B cell (primary cell): ENCODE results near the gene CSNK2A2.

ENCODE experiments used
- EZH2 ChIP-seq: IDR thresholded peaks from 2 replicates; pipeline ENCODE4 v1.6.1; 2012; ENCODE audit warnings: borderline replicate concordance, low read depth, mild to moderate bottlenecking, moderate library complexity, low read length; ENCODE audit not compliant: insufficient read depth, poor library complexity, severe bottlenecking
- TF ChIP-seq, protein P1 (sequence below): fragments of 200-600 bp; IDR thresholded peaks from one replicate; pipeline ENCODE4 v1.8.0; 2022; ENCODE audit warnings: antibody characterized with exemption, mild to moderate bottlenecking

GRCh38 chr16:58226790-58227189, 28.9 kb upstream of the CSNK2A2 start:
- TF ChIP-seq, protein P1, sequence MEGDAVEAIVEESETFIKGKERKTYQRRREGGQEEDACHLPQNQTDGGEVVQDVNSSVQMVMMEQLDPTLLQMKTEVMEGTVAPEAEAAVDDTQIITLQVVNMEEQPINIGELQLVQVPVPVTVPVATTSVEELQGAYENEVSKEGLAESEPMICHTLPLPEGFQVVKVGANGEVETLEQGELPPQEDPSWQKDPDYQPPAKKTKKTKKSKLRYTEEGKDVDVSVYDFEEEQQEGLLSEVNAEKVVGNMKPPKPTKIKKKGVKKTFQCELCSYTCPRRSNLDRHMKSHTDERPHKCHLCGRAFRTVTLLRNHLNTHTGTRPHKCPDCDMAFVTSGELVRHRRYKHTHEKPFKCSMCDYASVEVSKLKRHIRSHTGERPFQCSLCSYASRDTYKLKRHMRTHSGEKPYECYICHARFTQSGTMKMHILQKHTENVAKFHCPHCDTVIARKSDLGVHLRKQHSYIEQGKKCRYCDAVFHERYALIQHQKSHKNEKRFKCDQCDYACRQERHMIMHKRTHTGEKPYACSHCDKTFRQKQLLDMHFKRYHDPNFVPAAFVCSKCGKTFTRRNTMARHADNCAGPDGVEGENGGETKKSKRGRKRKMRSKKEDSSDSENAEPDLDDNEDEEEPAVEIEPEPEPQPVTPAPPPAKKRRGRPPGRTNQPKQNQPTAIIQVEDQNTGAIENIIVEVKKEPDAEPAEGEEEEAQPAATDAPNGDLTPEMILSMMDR: no peak
- no peak for TF ChIP-seq EZH2
